ENCODE results near the gene EXOSC10.
"Not testable (repeated sequence)": the region's sequence is repeated elsewhere in the genome, so short reads cannot be mapped to it uniquely, and the experiment has no call there.

Gene EXOSC10

DNA sequence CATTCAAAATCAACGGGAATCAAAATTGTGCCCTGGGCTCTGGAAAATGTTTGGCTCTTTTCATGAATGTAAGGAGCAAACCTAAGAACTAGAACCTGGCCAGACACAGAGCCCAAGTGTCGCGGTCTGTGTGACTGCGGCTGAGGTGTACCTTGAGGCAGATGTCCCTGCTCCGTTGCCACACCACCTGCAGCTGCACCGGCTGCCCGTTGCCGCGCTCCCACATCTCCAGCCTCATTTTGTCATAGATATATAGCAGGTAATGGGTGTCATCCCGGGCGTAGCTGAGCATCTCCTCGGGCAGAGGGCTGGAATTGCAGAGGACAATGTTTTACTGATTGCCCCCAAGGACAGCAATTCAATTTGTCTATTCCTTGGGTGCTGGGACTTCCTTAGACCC, 18.7 kb downstream of the EXOSC10 start:
- H3K4me3 ChIP-seq (ENCODE audit: low read length) = no peak overlapping the region
- no peak for TF ChIP-seq CTCF (conservative IDR thresholded peaks at IDR 0.05; ENCODE audit: low read length)
- DNase-seq (ENCODE audit: low read depth) = no peak

DNA sequence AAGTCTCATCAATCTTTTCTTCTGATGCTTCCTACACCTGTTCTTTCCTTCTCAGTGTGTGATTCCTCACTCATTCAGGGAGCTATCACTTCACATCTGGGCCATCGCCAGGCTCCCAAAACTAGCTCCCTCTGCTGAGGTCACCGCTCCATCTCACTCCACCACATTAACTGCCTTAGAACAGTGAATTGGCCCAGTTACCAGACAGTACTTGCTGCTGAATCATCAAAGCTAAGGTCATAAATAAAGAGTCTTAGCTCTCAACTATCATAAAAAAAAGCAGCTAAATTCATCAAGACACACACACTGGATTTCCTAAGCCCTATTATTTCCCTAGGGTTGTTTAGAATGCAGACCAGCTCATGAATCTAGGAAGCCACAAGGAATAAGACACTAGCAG, 21.0 kb downstream of the EXOSC10 start:
- TF ChIP-seq CTCF (conservative IDR thresholded peaks at IDR 0.05; ENCODE audit: low read length) = no peak
- no peak overlapping the region for H3K4me3 ChIP-seq (ENCODE audit: low read length)
- DNase-seq (ENCODE audit: low read depth) = peak; percentile 88

- DNase-seq (ENCODE audit: low read depth); H3K4me3 ChIP-seq (ENCODE audit: low read length): not testable (repeated sequence)
These were observed 26.3 kb downstream of the EXOSC10 start for GRCh38 chr1:11073398-11073797.

- no peak for TF ChIP-seq CTCF (conservative IDR thresholded peaks at IDR 0.05; ENCODE audit: low read length)
- no peak for DNase-seq (ENCODE audit: low read depth)
- H3K4me3 ChIP-seq (ENCODE audit: low read length) = no peak overlapping the region
These were observed 27.3 kb downstream of the EXOSC10 start for GRCh38 chr1:11072216-11072917.

GRCh38 chr1:11071463-11072215, 28.0 kb downstream of the EXOSC10 start:
- TF ChIP-seq CTCF (conservative IDR thresholded peaks at IDR 0.05; ENCODE audit: low read length) = no peak
- DNase-seq (ENCODE audit: low read depth) = no peak

DNA sequence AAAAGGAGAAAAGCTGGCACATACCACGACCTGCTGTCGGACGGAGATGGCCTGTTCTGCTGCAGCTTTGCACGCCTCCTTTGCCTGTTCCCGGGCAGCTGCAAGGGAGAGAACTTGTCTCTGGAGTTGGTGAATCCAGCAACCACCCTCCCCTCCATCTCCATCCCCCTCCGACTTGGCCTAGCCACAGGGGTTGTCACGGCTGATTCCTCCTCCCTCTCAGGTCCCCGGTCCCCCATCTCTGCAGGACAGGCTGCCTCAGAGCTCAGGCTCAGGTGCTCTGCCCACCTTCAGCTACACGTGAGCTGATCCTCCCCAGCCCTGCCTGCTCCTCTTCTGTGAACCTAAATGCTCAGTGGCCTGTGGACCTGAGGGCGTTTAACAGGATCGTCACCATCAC, 28.8 kb downstream of the EXOSC10 start:
- no peak for TF ChIP-seq CTCF (conservative IDR thresholded peaks at IDR 0.05; ENCODE audit: low read length)
- no peak overlapping the region for H3K4me3 ChIP-seq (ENCODE audit: low read length)
- DNase-seq (ENCODE audit: low read depth) = no peak

More at GRCh38 chr1:11071463-11072215, 28.0 kb downstream of the EXOSC10 start:
- no peak overlapping the region for H3K4me3 ChIP-seq (ENCODE audit: low read length)

DNA sequence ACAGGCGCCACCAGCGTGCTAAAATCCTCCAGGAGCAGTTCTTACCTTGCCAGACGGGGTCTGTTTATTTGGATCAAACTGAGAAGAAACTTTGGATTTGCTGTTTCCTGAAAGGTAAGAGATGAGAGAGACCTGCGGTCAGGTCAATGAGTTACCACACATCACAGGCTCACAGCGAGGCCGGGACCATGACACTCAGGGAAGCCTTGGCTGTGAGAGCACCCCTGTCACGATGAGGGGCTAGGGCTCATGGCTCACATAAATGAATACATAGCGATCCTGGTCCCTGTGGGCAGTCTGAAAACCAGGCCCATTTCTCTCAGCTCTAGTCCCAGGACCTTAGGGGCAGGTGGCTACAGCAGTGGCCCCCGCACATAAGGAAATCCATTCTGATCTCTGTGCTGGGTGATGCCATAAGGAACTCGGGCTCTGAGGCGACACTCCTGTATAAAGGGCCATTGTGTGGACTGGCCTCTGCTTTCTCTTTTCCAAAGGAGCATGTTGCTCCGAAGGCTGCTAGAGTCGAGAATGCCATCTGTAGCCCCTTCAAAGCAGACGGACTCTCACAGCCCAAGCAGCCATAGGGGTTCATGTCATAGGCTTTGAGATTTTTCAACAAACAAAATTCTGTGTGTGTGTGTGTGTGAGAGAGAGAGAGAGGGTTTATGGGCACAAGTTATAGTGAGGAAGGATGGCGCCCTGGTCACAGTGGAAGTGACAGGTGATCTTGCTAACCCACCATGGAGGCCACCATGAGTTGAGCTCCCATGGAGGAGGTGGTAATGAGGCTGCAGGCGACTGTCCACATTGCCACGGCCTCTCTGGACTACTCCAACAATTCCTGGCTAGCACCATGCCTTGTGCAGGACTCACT, 30.8 kb downstream of the EXOSC10 start:
- no peak overlapping the region for H3K4me3 ChIP-seq (ENCODE audit: low read length)
- TF ChIP-seq CTCF (conservative IDR thresholded peaks at IDR 0.05; ENCODE audit: low read length) = no peak
- DNase-seq (ENCODE audit: low read depth) = no peak
